HG02973 (cell line): ENCODE data around the gene NFKBIL1.
"Not testable (repeated sequence)": the region's sequence is repeated elsewhere in the genome, so short reads cannot be mapped to it uniquely, and the experiment has no call there.

ENCODE experiments used
- ATAC-seq: cut with Tn5 transposase; IDR thresholded peaks from one replicate; pipeline ENCODE4 v1.9.1; 2021; ENCODE audit warnings: moderate library complexity; ENCODE audit not compliant: unreplicated experiment

The NFKBIL1 gene

DNA sequence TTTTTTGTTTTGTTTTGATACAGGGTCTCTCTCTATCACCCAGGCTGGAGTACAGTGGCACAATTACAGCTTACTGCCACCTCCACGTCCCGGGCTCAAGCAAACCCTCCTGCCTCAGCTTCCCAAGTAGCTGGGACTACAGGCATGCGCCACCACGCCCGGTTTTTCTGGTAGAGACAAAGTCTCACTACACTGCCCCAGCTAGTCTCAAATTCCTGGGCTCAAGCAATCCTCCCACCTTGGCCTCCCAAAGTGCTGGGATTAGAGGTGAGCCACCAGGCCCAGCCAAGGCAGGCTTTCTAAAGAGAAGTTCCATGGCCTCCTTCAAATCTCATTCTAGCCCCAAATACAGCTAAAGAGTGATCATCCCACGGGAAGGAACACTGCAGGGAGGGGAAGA is 13.4 kb upstream of the NFKBIL1 start:
- no peak for ATAC-seq

DNA sequence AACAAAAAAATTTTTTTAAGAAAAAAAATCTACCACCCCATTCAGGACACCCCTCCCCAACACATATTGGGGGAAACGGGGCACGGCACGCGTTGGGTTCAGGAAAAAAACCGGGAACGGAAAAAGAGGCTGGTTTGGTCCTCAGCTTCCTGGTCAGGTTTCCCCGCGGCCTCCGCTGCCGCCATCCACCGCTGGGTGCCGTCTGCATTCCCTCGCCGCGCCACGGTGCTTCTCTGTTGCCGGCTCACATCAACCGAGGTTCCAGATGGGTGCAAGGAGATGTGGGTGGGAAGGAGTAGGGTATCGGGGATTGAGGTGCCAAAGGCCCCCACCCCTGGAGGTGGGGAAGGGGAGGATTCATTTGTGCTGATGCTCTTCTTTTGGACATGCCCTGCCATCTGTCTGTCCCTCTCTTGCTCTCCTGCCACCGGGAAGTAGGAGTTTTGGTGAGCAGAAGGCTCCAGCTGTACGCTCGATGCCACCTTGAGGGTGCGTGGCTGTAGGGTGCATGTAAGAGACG is 12.8 kb upstream of the NFKBIL1 start:
- no peak for ATAC-seq

GRCh38 chr6:31535538-31536324 is 11.7 kb upstream of the NFKBIL1 start:
- no peak for ATAC-seq

DNA sequence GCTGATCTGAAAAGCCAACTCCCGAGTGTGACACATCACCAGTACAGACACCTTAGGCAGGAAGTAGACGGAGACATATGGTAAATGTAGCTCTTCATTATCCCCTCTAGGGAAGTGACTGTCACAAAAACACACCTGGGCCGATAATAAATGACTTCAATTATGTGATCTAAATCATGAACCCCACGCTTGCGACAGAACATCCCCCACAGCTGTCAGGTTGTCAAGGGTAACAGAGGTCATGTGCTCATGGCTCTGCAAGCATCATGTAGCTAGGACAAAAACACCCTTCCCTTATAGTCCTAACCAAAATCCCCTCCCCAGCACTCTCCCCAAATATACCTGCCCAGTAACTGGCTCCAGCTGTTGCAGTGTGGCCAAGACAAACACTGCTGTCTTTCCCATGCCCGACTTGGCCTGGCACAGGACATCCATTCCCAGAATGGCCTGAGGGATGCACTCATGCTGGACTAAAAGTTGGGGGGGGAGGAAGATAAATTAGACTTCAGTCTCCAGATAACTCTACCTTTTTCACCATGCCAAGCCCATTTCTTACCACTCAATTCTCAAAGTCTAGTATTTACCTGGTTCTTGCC is 8.5 kb upstream of the NFKBIL1 start:
- no peak for ATAC-seq

DNA sequence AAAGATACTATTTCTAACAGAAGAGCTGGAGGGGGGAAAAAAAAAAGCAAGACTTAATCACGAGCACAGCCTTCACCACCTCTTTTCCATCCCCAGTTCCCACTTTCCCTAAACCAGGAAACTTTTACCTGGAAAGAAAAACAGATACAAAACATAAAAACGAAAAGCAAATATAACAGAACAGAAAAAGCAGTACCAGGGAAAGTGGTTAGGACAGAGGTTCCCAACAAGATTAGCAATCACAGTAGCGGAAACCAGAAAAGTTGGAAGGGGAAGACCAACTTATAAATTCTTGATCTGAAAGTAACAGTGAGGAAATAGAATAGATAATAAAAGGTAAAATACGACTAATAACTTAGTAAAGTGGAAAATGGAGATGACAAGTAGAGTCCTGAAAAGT is 6.8 kb upstream of the NFKBIL1 start:
- no peak for ATAC-seq

DNA sequence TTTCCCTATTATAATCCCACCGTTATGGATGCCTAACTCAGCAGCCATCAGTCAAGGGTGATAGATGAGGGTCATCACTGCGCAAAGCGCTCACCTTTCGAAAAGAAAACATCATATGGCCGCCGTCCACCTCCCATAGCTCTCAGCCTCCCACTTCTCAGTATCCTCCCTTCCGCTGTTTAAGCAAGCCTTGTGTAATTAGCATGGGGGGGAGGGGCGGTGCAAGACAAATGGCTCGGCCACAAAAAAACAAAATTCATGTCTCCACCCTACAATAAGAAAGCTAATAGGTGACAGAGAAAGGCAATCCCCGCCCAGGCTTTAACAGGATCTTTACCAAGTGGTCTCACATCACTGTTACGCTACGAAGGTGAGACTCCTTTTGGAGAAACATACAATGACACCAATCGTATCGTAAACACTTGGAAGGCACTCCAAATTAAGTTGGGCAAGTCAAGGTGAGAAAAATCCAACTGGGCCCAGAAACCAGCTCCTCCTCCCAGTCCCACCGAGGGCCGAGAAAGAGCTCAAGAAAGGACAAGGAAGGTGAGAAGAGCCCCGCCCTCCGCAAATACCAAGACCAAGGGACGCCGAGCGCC is 6.2 kb upstream of the NFKBIL1 start:
- ATAC-seq, result no peak

DNA sequence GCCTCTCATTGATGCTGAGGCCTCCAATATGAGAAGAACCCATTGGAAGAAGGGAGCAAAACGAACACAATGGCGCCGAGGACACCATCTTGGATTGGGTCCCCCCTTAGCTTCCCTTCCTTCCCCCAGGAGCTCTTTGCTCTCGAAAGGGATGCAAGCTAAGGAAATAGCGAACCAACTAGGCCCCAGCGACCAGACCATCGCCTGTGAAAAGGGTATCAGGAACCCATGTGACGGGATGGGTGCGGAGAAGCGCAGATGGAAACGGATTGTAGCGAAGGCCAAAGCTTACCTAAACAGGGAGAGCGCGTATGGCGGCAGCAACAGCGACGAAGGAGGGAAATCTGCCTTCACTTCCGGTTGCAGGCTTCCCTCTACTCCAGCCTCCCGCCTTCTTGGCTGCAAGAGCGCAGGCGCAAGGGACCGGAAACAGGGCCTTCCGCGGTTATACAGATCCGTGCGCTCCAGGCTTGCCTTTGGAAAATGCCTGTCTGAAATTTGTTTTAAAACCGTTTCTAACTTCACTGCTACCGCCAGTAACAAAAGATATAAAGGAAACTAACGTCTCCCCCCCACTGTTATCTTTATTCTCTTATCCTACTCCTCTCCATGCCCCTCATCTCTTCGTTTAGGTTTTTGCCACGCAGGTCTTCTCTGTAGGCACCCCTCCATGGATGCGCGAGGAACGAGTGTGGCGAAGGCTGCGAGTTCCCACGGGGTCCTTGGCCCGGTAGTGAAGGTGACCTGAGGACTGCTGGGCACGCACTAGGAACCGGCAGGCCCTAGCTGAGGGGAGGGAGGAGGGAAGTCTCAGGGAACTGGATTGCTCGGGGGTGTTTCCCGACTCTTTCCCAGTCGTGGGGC is 5.5 kb upstream of the NFKBIL1 start, which contains the start of gene DDX39B:
DDX39B (minus strand) TSS at position 346 of the 864 bp plus-strand sequence. CDS start 1,471 bp downstream, outside the sequence.
- ATAC-seq, result peak; percentile 49

DNA sequence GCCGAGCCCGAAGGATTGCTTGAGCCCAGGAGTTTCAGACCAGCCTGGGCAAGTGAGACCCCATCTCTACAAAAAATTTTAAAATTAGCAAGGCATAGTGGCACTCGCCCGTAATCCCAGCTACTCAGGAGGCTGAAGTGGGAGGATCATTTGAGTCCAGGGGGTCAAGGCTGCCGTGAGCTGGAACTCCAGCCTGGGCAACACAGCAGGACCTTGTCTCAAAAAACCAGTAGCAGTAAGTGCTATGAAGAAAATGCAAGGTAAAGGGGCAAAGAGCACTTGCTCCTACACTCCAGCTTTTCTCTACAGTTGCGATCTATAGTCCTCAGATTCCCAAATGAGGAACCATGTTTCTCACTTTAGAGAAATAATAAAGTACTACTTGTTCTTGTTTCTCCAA is 3.8 kb upstream of the NFKBIL1 start:
- no peak for ATAC-seq

DNA sequence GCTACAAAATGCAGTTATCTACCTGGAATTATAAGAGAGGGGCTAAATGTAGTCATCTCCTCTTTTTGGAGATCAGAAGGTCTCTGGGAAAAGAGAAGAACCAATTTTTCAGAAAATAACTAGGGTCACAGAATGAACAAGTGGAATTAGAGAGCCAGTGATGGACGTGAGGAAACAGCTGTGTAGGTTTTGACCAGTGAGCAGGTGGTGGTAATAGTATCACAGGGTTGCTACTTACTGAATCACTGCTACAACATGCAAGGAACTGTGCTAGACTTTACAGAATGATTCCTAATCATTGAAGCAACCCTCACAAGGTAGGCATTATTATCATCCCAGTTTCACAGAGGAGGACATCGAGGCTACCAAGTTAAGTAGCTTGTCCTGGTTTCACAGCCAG is 2.7 kb upstream of the NFKBIL1 start:
- ATAC-seq, result no peak

DNA sequence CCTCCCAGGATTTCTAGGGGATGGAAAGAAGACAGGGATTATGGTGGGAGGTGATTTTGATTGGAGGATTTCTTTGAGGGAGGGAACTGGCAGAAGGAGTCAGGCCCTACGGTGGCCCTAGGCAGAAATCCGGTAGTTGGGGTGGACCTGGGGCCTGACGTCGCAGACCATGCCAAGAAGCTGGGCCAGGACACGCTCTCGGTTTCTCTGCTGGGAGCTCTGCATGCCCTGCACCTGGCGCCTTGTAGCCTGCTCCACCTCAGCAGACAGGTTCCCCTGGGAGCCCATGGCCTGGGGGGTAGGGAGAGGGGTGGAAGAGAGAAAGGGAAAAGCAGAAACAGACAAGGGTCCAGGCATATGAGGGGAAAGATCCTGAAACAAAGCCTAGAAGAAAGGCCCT is 2.1 kb upstream of the NFKBIL1 start:
- ATAC-seq, result no peak

DNA sequence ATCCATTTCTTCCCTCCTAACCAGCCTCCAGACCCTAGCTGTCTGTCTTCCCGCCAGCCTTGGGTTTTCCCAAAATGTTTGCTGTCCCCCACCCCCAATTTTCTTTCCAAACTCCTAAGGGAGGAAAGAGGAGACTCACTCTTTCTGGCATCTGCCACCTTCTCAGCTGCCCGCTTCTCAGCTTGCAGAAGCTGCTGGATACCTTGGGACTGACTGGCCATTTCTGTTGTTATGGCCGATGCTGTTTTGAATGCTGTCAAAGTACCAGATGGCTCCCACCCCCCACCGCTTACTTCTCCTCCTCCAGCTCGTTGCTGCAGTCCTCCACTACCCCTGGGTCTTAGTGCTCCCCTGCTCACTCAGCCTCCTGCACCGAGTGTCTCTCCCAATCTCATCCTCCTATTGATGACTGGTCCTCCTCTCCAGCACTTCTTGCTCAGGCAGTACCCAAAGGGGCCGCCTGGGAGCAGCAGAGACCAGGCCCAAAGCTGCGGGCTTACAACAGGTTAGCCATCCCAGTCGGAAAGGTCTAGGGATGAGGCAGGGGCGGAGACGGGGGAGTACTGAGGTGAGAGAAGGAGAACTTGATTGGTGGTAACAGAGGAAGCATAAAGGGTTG is 960 bp upstream of the NFKBIL1 start, which contains the start of gene ATP6V1G2:
ATP6V1G2 (minus strand) TSS at position 270 of the 619 bp plus-strand sequence; CDS start at position 221, 49 bp downstream.
- no peak for ATAC-seq

DNA sequence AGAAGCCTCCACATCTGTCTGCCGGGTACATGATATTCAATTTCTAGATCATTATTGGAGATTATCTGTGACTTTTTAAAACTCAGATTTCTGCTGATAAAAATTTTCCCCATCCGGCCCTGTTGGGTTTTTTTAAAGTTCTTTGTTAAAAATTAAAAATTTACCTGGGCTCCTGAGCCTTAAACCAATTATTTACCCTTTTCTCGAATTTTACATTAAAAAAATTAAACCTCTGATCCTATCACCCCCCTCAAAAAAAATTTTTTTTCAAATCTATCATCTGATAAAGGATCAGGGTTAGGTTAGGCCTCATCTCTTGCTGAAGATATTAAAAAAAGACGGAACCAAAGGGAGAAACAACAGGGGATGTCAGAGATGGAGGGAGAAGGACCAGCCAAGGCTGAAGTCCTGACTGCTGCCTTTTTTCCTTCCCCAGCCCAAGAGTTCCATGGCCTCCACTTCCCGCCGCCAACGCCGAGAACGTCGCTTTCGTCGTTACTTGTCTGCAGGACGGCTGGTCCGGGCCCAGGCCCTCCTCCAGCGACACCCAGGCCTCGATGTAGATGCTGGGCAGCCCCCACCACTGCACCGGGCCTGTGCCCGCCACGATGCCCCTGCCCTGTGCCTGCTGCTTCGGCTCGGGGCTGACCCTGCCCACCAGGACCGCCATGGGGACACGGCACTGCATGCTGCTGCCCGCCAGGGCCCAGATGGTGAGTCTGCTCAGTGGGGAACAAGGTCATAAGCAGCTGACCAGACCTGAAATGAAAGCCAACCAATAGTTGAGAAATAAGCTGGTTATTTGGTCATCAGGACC is 527 bp downstream of the NFKBIL1 start:
- no peak for ATAC-seq

- no peak for ATAC-seq
Measured at GRCh38 chr6:31548544-31548873, 1.1 kb downstream of the NFKBIL1 start.

DNA sequence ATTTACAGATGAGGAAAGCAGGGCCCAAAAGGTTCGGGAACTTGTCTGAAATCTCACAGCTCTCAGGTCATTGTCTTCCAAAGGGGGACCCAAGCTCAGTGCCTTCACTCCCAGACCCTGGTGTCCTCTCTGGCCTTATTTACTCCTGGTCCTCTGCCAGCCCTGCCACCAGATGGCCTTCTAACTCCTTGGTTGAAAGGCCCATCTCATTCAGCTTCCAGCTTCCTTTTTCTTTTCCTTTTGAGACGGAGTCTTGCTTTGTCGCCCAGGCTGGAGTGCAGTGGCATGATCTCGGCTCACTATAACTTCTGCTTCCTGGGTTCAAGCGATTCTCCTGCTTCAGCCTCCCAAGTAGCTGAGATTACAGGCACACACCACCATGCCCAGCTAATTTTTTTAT is 4.0 kb downstream of the NFKBIL1 start:
- ATAC-seq, result not testable (repeated sequence)

DNA sequence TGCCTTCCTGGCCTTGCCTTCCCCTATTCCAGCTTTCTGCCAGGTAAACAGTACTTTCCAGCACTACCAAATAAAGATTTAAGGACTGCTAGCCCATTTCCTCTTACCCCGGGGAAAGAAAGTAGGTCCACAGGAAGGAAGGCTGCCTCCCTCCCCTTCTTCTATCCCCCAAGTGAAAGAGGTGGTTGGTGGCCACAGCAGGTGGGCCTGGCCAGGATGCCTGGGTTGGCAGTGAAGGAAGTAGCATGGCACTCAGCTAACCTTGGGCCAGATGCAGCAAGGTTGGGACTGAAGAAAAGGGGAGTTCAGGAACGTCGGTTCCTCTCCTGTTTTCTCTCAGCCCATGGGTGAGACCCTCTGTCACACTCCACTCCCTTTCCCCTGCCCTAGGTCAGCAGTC is 8.9 kb downstream of the NFKBIL1 start:
- ATAC-seq, result no peak

GRCh38 chr6:31557443-31558317 is 10.3 kb downstream of the NFKBIL1 start:
- no peak for ATAC-seq

- ATAC-seq, result no peak
Measured at GRCh38 chr6:31558318-31558625, 10.9 kb downstream of the NFKBIL1 start.

DNA sequence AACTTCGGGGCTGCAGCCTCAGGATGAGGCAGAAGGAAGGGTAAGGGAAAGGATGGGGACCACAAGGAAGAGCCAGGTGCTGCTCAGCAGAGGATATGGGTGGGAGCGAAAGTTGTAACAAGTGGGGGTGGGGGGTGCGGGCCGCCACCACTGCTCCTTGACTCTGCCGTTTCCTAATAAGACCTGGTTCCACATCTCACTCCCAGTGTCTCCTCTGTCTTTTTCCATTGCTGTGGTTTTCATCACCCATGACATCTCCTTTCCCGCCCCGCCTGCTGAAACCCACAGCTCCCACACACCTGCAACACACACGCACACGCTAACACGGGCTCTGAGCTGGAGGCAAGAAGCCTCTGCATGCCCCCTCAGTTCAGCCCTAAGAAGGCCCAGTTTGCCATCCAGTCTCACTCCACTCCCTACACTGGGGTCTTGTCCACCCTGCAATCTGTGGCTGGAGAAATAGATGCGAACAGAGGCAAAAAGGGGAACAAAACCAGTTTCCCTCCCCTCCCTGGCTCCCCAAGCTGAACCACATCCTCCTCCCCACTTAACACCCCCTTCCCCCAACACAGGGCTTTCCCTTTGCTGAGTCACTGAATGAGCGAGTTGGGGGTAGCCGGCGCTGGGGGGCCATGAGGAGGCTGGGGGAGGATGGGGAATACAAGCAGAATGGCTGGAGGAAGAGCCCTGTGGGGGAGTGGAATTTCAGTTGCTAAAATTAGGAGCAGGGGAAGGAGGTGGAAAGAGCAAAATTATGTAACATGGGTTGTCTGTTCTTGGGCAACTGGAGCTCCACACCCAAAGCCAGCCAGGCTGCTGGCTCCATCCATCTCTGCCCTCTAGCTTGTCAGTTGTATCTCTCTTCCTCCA is 11.5 kb downstream of the NFKBIL1 start:
- no peak for ATAC-seq
